Trophoblast cell (in vitro differentiated cells and primary cell): Measurements from ENCODE around the gene ERVMER34-1.
A peak's percentile ranks its signal among the peaks of the same experiment; 100 is the strongest.

Experiments used
- DNase-seq, 2 donors: peaks; one replicate each; pipeline ENCODE4 v3.0.0-alpha.2; 2016
- H2AFZ ChIP-seq: 2 replicates; pipeline ENCODE4 v1.6.1; 2013; ENCODE audit warnings: low read length, moderate library complexity, mild to moderate bottlenecking; ENCODE audit not compliant: insufficient read depth, poor library complexity
- H2AK5ac ChIP-seq: 2 replicates; pipeline ENCODE4 v1.6.1; 2013; ENCODE audit warnings: mild to moderate bottlenecking, low read length
- H2BK120ac ChIP-seq: 2 replicates; pipeline ENCODE4 v1.6.1; 2013; ENCODE audit warnings: low read length, mild to moderate bottlenecking, moderate library complexity; ENCODE audit not compliant: insufficient read depth, poor library complexity
- H2BK12ac ChIP-seq: 2 replicates; pipeline ENCODE4 v1.6.1; 2013; ENCODE audit warnings: mild to moderate bottlenecking, low read length, moderate library complexity
- H2BK5ac ChIP-seq: 2 replicates; pipeline ENCODE4 v1.6.1; 2013; ENCODE audit warnings: low read length, low read depth, moderate library complexity, mild to moderate bottlenecking; ENCODE audit not compliant: poor library complexity
- H3K14ac ChIP-seq: 2 replicates; pipeline ENCODE4 v1.6.1; 2013; ENCODE audit warnings: mild to moderate bottlenecking, low read length
- H3K18ac ChIP-seq: 2 replicates; pipeline ENCODE4 v1.6.1; 2013; ENCODE audit warnings: mild to moderate bottlenecking, low read length
- H3K23ac ChIP-seq: 2 replicates; pipeline ENCODE4 v1.6.1; 2013; ENCODE audit warnings: low read length
- H3K27ac ChIP-seq: 2 replicates; pipeline ENCODE4 v1.5.1; 2013; ENCODE audit warnings: low read depth, mild to moderate bottlenecking, inconsistent platforms, low read length, moderate library complexity
- H3K27me3 ChIP-seq: 2 replicates; pipeline ENCODE4 v1.6.1; 2013; ENCODE audit warnings: inconsistent platforms, mild to moderate bottlenecking, low read length, moderate library complexity; ENCODE audit not compliant: insufficient read depth
- H3K36me3 ChIP-seq, 2 experiments: 1 replicate in 1 of 2; 2 replicates in 1 of 2; pipeline ENCODE4 v1.6.1; 2013; ENCODE audit warnings: low read length in 2 of 2, mild to moderate bottlenecking in 2 of 2, moderate library complexity in 1 of 2; ENCODE audit not compliant: insufficient read depth in 2 of 2, control insufficient read depth in 1 of 2
- H3K4ac ChIP-seq: 2 replicates; pipeline ENCODE4 v1.6.1; 2013; ENCODE audit warnings: low read depth, mild to moderate bottlenecking, low read length, moderate library complexity
- H3K4me1 ChIP-seq, 2 experiments: 1 replicate in 1 of 2; 2 replicates in 1 of 2; pipeline ENCODE4 v1.6.1; 2013; ENCODE audit warnings: low read length in 2 of 2, mild to moderate bottlenecking in 2 of 2, moderate library complexity in 1 of 2; ENCODE audit not compliant: insufficient read depth in 2 of 2, control insufficient read depth in 1 of 2
- H3K4me2 ChIP-seq: 2 replicates; pipeline ENCODE4 v1.6.1; 2013; ENCODE audit warnings: inconsistent platforms, mild to moderate bottlenecking, low read length, moderate library complexity
- H3K4me3 ChIP-seq: 2 replicates; pipeline ENCODE4 v1.5.1; 2013; ENCODE audit warnings: mild to moderate bottlenecking, low read depth, low read length, inconsistent platforms
- H3K79me1 ChIP-seq: one replicate; pipeline ENCODE4 v1.6.1; 2013; ENCODE audit warnings: low read length
- H3K79me2 ChIP-seq: 2 replicates; pipeline ENCODE4 v1.6.1; 2013; ENCODE audit warnings: low read length, mild to moderate bottlenecking; ENCODE audit not compliant: control insufficient read depth, insufficient read depth, poor library complexity
- H3K9ac ChIP-seq: 2 replicates; pipeline ENCODE4 v1.6.1; 2013; ENCODE audit warnings: mild to moderate bottlenecking, low read length
- H3K9me3 ChIP-seq: 2 replicates; pipeline ENCODE4 v1.6.1; 2013; ENCODE audit warnings: low read depth, mild to moderate bottlenecking, control low read depth, inconsistent platforms, low read length; ENCODE audit not compliant: insufficient read depth
- H4K12ac ChIP-seq: 2 replicates; pipeline ENCODE4 v1.6.1; 2013; ENCODE audit warnings: low read depth, mild to moderate bottlenecking, low read length, moderate library complexity
- H4K8ac ChIP-seq: 2 replicates; pipeline ENCODE4 v1.6.1; 2013; ENCODE audit warnings: low read depth, mild to moderate bottlenecking, low read length, moderate library complexity
- H4K91ac ChIP-seq: one replicate; pipeline ENCODE4 v1.6.1; 2013; ENCODE audit warnings: low read depth, mild to moderate bottlenecking, low read length, moderate library complexity
- WGBS: extraction: QIAGEN DNeasy Blood & Tissue Kit; methylation state at CpG from one replicate; pipeline ENCODE4 v1.1.7; 2013; ENCODE audit warnings: missing lambda C conversion rate; ENCODE audit not compliant: insufficient read length, insufficient coverage; ENCODE audit errors: extremely low coverage; 5-methylcytosine and 5-hydroxymethylcytosine counted together

Gene ERVMER34-1

DNA sequence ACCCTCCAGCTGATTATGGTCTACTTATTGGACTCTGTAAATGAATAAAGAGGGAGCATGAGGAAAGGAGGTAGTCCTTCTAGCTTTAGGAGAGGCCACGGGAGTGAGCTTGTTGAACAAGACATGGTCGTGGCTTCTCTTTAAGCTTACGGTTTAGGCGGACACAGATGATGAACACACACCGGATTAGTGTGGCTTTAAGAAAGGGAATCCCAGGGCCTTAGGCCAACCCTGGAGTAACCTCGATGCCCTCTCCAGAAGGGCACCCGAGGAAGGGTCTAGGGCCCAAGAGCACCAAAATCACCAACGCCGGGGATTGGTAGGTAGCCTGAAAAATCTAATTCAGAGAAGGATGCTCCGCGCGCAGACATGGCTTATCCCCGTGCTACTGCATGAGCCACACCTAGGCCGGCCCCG lies 39.4 kb downstream of the ERVMER34-1 start:
- H2AK5ac ChIP-seq = no peak overlapping the region
- H2BK120ac ChIP-seq = no peak overlapping the region
- peaks cover 6% of the 10 kb centered on the region for H3K79me2 ChIP-seq
- no CpG with 5 or more reads among the region's 15 CpGs for WGBS
- H4K12ac ChIP-seq = peak overlapping the region; percentile 14
- H3K14ac ChIP-seq = no peak overlapping the region
- H3K4me1 ChIP-seq = peaks cover 10 to 15% of the 10 kb centered on the region in 2 experiments
- H2AFZ ChIP-seq = peak overlapping the region; percentile 57
- no peak overlapping the region for H2BK5ac ChIP-seq
- H3K36me3 ChIP-seq = peaks cover 8 to 20% of the 10 kb centered on the region in 2 experiments
- DNase-seq = no peak
- no peak overlapping the region for H4K91ac ChIP-seq
- no peak overlapping the region for H3K9ac ChIP-seq
- H3K79me1 ChIP-seq = peaks cover 8% of the 10 kb centered on the region
- H3K27ac ChIP-seq = no peak overlapping the region
- no peaks in the 10 kb centered on the region for H3K27me3 ChIP-seq
- peak overlapping the region; percentile 57 for H4K8ac ChIP-seq
- no peak overlapping the region for H2BK12ac ChIP-seq
- H3K4me2 ChIP-seq = peak overlapping the region; percentile 55
- no peaks in the 10 kb centered on the region for H3K9me3 ChIP-seq
- no peak overlapping the region for H3K18ac ChIP-seq
- no peak overlapping the region for H3K4ac ChIP-seq
- H3K23ac ChIP-seq = no peak overlapping the region
- H3K4me3 ChIP-seq = no peak overlapping the region

DNA sequence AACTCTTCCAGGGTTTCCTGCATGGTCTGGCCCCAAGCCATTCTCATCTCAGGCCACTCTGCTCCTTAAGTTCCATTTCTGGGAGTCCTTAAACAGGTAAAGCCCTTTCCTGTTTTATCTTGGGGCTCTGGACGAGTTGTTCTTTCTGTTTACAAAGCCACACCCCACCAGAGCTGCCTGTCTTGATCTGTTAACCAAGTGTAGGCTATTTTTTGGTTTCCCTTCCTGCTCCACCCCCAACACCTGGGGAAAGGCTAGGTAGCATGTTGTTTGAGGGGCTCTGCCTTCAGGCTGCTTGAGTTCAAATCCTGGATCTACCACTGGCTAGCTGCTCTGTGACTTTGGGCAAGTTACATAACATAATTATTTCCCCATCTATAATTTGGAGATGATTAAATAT lies 40.0 kb downstream of the ERVMER34-1 start:
- H3K27me3 ChIP-seq = no peaks in the 10 kb centered on the region
- H2BK12ac ChIP-seq = no peak overlapping the region
- H2AK5ac ChIP-seq = no peak overlapping the region
- no peak overlapping the region for H3K27ac ChIP-seq
- peaks cover 6% of the 10 kb centered on the region for H3K79me2 ChIP-seq
- no peak overlapping the region for H2BK120ac ChIP-seq
- H3K9me3 ChIP-seq = no peaks in the 10 kb centered on the region
- H4K91ac ChIP-seq = no peak overlapping the region
- no peak overlapping the region for H3K4me3 ChIP-seq
- no peak overlapping the region for H3K4ac ChIP-seq
- DNase-seq = no peak
- H2BK5ac ChIP-seq = no peak overlapping the region
- H4K12ac ChIP-seq = no peak overlapping the region
- no peak overlapping the region for H3K14ac ChIP-seq
- no peak overlapping the region for H3K23ac ChIP-seq
- WGBS = no CpG with 5 or more reads among the region's 1 CpG
- H3K18ac ChIP-seq = no peak overlapping the region
- H3K4me2 ChIP-seq = no peak overlapping the region
- H3K36me3 ChIP-seq = peaks cover 6 to 15% of the 10 kb centered on the region in 2 experiments
- no peak overlapping the region for H3K9ac ChIP-seq
- no peak overlapping the region for H2AFZ ChIP-seq
- H3K4me1 ChIP-seq = peaks cover 10 to 15% of the 10 kb centered on the region in 2 experiments
- no peak overlapping the region for H4K8ac ChIP-seq
- H3K79me1 ChIP-seq = peaks cover 8% of the 10 kb centered on the region

DNA sequence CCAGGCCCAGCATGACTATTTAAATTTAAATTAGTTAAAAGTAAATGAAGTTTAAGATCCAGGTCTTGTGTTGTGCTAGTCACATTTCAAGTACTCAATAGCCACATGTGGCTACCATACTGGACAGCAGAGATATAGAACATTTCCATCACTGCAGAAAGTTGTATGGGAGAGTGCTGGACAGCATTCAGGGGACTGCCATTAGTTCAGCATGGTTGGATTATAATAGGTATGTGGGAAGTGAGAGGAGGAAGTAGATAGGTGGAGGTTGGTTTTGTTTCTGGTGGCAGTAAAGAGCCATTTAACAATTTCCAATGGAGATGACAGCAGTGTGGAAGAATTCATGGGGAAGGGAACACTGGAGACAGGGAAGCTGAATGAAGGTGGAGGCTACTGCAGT lies 42.1 kb downstream of the ERVMER34-1 start:
- Histone ChIP-seq H3K23ac (no peak overlapping the region), H3K79me2 (peaks cover 6% of the 10 kb centered on the region), H3K36me3 (peaks cover 4% of the 10 kb centered on the region in 2 experiments), H2BK120ac (no peak overlapping the region), H4K91ac (no peak overlapping the region), H2AK5ac (no peak overlapping the region), H3K79me1 (peaks cover 8% of the 10 kb centered on the region), H4K8ac (no peak overlapping the region), H3K4me3 (no peak overlapping the region), H2AFZ (no peak overlapping the region), H3K4ac (no peak overlapping the region), H2BK5ac (no peak overlapping the region), H3K18ac (no peak overlapping the region), H4K12ac (no peak overlapping the region), H3K9me3 (no peaks in the 10 kb centered on the region), H3K4me2 (no peak overlapping the region), H3K4me1 (peaks cover 7 to 8% of the 10 kb centered on the region in 2 experiments), H3K9ac (no peak overlapping the region), H2BK12ac (no peak overlapping the region), H3K14ac (no peak overlapping the region), H3K27me3 (no peaks in the 10 kb centered on the region), H3K27ac (no peak overlapping the region)
- no peak for DNase-seq

DNA sequence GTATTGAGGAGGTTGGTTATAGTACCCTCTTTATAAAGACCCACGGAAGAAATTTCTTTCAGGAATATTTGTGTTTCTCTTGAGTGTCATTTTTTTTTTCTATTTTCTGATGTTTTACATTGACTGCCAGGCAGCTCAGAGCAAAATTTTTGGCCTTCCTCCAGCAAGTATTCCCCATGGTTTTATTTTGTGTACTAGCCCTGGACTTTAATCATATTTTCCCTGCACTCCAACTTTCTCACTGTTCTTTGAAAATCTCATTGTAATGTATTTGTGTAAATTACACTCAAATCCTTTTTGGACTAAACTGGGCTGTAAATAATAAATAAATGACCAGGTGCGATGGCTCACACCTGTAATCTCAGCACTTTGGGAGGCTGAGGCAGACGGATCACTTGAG lies 46.6 kb downstream of the ERVMER34-1 start:
- H2BK12ac ChIP-seq = no peak overlapping the region
- no peak overlapping the region for H4K8ac ChIP-seq
- H3K4me1 ChIP-seq = no peaks in the 10 kb centered on the region
- H3K4ac ChIP-seq = no peak overlapping the region
- no peaks in the 10 kb centered on the region for H3K9me3 ChIP-seq
- no CpG with 5 or more reads among the region's 3 CpGs for WGBS
- H4K91ac ChIP-seq = no peak overlapping the region
- no peaks in the 10 kb centered on the region for H3K79me1 ChIP-seq
- H2AFZ ChIP-seq = no peak overlapping the region
- H3K9ac ChIP-seq = no peak overlapping the region
- DNase-seq = no peak
- no peak overlapping the region for H4K12ac ChIP-seq
- H3K18ac ChIP-seq = no peak overlapping the region
- no peak overlapping the region for H2BK5ac ChIP-seq
- no peaks in the 10 kb centered on the region for H3K36me3 ChIP-seq
- H2AK5ac ChIP-seq = no peak overlapping the region
- no peak overlapping the region for H2BK120ac ChIP-seq
- H3K23ac ChIP-seq = no peak overlapping the region
- no peak overlapping the region for H3K4me3 ChIP-seq
- no peaks in the 10 kb centered on the region for H3K79me2 ChIP-seq
- H3K4me2 ChIP-seq = no peak overlapping the region
- H3K14ac ChIP-seq = no peak overlapping the region
- H3K27ac ChIP-seq = no peak overlapping the region
- H3K27me3 ChIP-seq = no peaks in the 10 kb centered on the region
